GM12878 (cell line): ENCODE data around the gene LRRK1. TPM values are rescaled to one million over a fixed set of nuclear protein-coding genes. Genes with fewer than 3 reads are reported as not detected.

Experiments
- ATAC-seq: fragments of 200-7000 bp; cut with Tn5 transposase; 3 replicates; pipeline ENCODE4 v1.9.1; 2020; ENCODE audit warnings: mild to moderate bottlenecking, moderate library complexity
- BruUV-seq: library from RNA; stranded (reverse); fragments of 400-500 nt; replicated peaks from 2 replicates; lab custom pipeline; 2021; lab: Mats Ljungman, UMichigan
- CTCF ChIA-PET: fragments of 300-600 bp; sonication (Branson Sonifier 250); formaldehyde crosslinking; extraction: SDS; loops from one replicate; lab custom pipeline; 2021; ENCODE audit warnings: inconsistent platforms; lab: Yijun Ruan, JAX
- POLR2A ChIA-PET: fragments of 350-600 bp; formaldehyde crosslinking; extraction: SDS; loops from one replicate; lab custom pipeline; 2021; ENCODE audit warnings: inconsistent platforms; lab: Charles Lee
- RAD21 ChIA-PET: fragments of 300-600 bp; sonication (Branson Sonifier 250); formaldehyde crosslinking; loops from one replicate; lab custom pipeline; 2023; ENCODE audit warnings: antibody characterized with exemption; ENCODE audit not compliant: unreplicated experiment; lab: Charles Lee
- SMC1A ChIA-PET: fragments of 300-600 bp; sonication (Branson Sonifier 250); formaldehyde crosslinking; loops from one replicate; lab custom pipeline; 2023; ENCODE audit not compliant: unreplicated experiment, uncharacterized antibody; lab: Charles Lee
- DNase-seq: peaks from one replicate; pipeline ENCODE4 v3.0.0-alpha.2; 2011; ENCODE audit warnings: low read depth, low spot score
- FAIRE-seq: peaks from 3 replicates; lab custom pipeline; 2011; peaks lifted over from hg19 to GRCh38; lab: Jason Lieb, UNC
- H2AFZ ChIP-seq: 2 replicates; pipeline ENCODE4 v1.6.0; 2011; ENCODE audit warnings: low read depth, low read length, control low read depth; ENCODE audit not compliant: control insufficient read depth
- H3K27ac ChIP-seq: 2 replicates; pipeline ENCODE4 v1.5.1; 2011; ENCODE audit warnings: control low read depth; ENCODE audit not compliant: control insufficient read depth, insufficient read depth
- H3K27me3 ChIP-seq, 2 experiments: replicated peaks in 1 of 2; 2 replicates each; pipeline versions ENCODE4 v1.6.0 to v1.6.1; 2011; ENCODE audit warnings: low read length in 1 of 2; ENCODE audit not compliant: control insufficient read depth in 2 of 2, insufficient read depth in 2 of 2
- H3K36me3 ChIP-seq, 2 experiments: 2 replicates each; pipeline ENCODE4 v1.5.1; 2011; ENCODE audit warnings: low read length in 1 of 2; ENCODE audit not compliant: control insufficient read depth in 2 of 2, insufficient read depth in 2 of 2
- H3K4me1 ChIP-seq: 2 replicates; pipeline ENCODE4 v1.6.1; 2011; ENCODE audit warnings: mild to moderate bottlenecking, low read length, moderate library complexity, mixed read lengths; ENCODE audit not compliant: control insufficient read depth, insufficient read depth
- H3K4me2 ChIP-seq: 2 replicates; pipeline ENCODE4 v1.6.0; 2011; ENCODE audit warnings: control low read depth; ENCODE audit not compliant: control insufficient read depth, insufficient read depth
- H3K4me3 ChIP-seq: fragments of 200-600 bp; sonication (generic); 2 replicates; pipeline ENCODE4 v1.5.1; 2016
- H3K79me2 ChIP-seq: 2 replicates; pipeline ENCODE4 v1.6.0; 2011; ENCODE audit warnings: low read length; ENCODE audit not compliant: control insufficient read depth, insufficient read depth
- H3K9ac ChIP-seq: 2 replicates; pipeline ENCODE4 v1.8.0; 2011; ENCODE audit warnings: low read length, control low read depth, mixed read lengths; ENCODE audit not compliant: control insufficient read depth, insufficient read depth
- H3K9me3 ChIP-seq: replicated peaks from 3 replicates; pipeline ENCODE4 v1.5.1; 2011; ENCODE audit warnings: mild to moderate bottlenecking, low read length; ENCODE audit not compliant: control insufficient read depth, insufficient read depth
- H4K20me1 ChIP-seq: 2 replicates; pipeline ENCODE4 v1.6.0; 2011; ENCODE audit not compliant: control insufficient read depth, insufficient read depth
- BACH1 ChIP-seq: fragments of 450-650 bp; IDR thresholded peaks from 2 replicates; pipeline ENCODE4 v1.6.1; 2017; ENCODE audit warnings: mild to moderate bottlenecking, borderline replicate concordance
- BCLAF1 ChIP-seq: fragments of 450-650 bp; IDR thresholded peaks from 2 replicates; pipeline ENCODE4 v1.6.1; 2017; ENCODE audit warnings: antibody characterized with exemption, mild to moderate bottlenecking, moderate library complexity
- BHLHE40 ChIP-seq, 2 experiments: fragments of 450-650 bp in 1 of 2; IDR thresholded peaks; 2 replicates each; pipeline ENCODE4 v1.6.1; 2011 to 2017; ENCODE audit warnings: low read depth in 2 of 2, borderline replicate concordance in 1 of 2, improper control_type of control experiment in 1 of 2, low read length in 1 of 2, mild to moderate bottlenecking in 1 of 2
- CBFB ChIP-seq: IDR thresholded peaks from 2 replicates; pipeline ENCODE4 v1.6.1; 2016; ENCODE audit warnings: antibody characterized with exemption, low read depth
- CEBPZ ChIP-seq: fragments of 150-350 bp; IDR thresholded peaks from 2 replicates; pipeline ENCODE4 v1.6.1; 2016; ENCODE audit warnings: low read depth, low read length
- FOXK2 ChIP-seq: fragments of 450-650 bp; IDR thresholded peaks from 2 replicates; pipeline ENCODE4 v1.6.1; 2017; ENCODE audit warnings: mild to moderate bottlenecking, moderate library complexity
- IKZF2 ChIP-seq, 2 experiments: fragments of 450-650 bp; IDR thresholded peaks; 2 replicates each; pipeline ENCODE4 v1.6.1; 2017; ENCODE audit warnings: mild to moderate bottlenecking in 2 of 2, moderate library complexity in 2 of 2
- LARP7 ChIP-seq: fragments of 450-650 bp; IDR thresholded peaks from 2 replicates; pipeline ENCODE4 v1.6.1; 2017; ENCODE audit warnings: mild to moderate bottlenecking
- MEF2B ChIP-seq: fragments of 450-650 bp; IDR thresholded peaks from 2 replicates; pipeline ENCODE4 v1.6.1; 2018; ENCODE audit warnings: mild to moderate bottlenecking, moderate library complexity; ENCODE audit not compliant: partially characterized antibody, poor library complexity, severe bottlenecking
- NKRF ChIP-seq: fragments of 450-650 bp; conservative IDR thresholded peaks from 2 replicates; pipeline ENCODE4 v1.6.1; 2017; ENCODE audit warnings: mild to moderate bottlenecking, moderate library complexity
- PKNOX1 ChIP-seq: fragments of 450-650 bp; IDR thresholded peaks from 2 replicates; pipeline ENCODE4 v1.6.1; 2016; ENCODE audit warnings: mild to moderate bottlenecking
- SMC3 ChIP-seq: IDR thresholded peaks from 2 replicates; pipeline ENCODE4 v1.6.1; 2011; ENCODE audit warnings: low read length, improper control_type of control experiment, borderline replicate concordance
- SUZ12 ChIP-seq: fragments of 200-600 bp; sonication (generic); IDR thresholded peaks from one replicate; pipeline ENCODE4 v1.6.1; 2018; ENCODE audit warnings: antibody characterized with exemption, mild to moderate bottlenecking; ENCODE audit not compliant: unreplicated experiment
- USF1 ChIP-seq: IDR thresholded peaks from 2 replicates; pipeline ENCODE4 v1.6.1; 2011; ENCODE audit warnings: borderline replicate concordance, low read depth, mild to moderate bottlenecking, moderate library complexity, mixed read lengths, low read length; ENCODE audit not compliant: insufficient read depth; ENCODE audit errors: extremely low read length
- YY1 ChIP-seq: IDR thresholded peaks from 2 replicates; pipeline ENCODE4 v1.6.1; 2011; ENCODE audit warnings: low read depth, mild to moderate bottlenecking, low read length
- WGBS: methylation state at CpG from one replicate; pipeline ENCODE4 v1.1.6; 2016; ENCODE audit warnings: low lambda C conversion rate; ENCODE audit not compliant: insufficient replicate concordance, insufficient coverage; ENCODE audit errors: missing lambda C conversion rate; 5-methylcytosine and 5-hydroxymethylcytosine counted together
- in situ Hi-C: fragments of 300-500 bp; cut with MboI; formaldehyde crosslinking; loops from 9 replicates; pipeline ENCODE4 v1.14.3; 2018; ENCODE audit warnings: mixed read lengths
- intact Hi-C: fragments of 100-400 bp; cut with micrococcal nuclease; formaldehyde crosslinking; loops from one replicate; pipeline ENCODE4 v1.14.2; 2022; ENCODE audit not compliant: unreplicated experiment
- polyA plus RNA-seq, 11 experiments: library from polyadenylated mRNA; depleted of rRNA in 4 of 11; unstranded in 6 of 11; stranded (reverse) in 5 of 11; fragments of >200 nt; fragmentation: Nextera tagmentation in 4 of 11; fragmentation: Illumina TruSeq in 1 of 11; extraction: Ambion mirVana in 4 of 11; extraction: Trizol in 1 of 11; gene quantifications; 1 replicate in 1 of 11; 2 replicates in 10 of 11; pipeline versions ENCODE4 v1.2.1 to v1.2.3, GENCODE V29; 2011 to 2016; ENCODE audit warnings: inconsistent platforms in 2 of 11, missing spikeins in 2 of 11, low read depth in 1 of 11
- total RNA-seq, 4 experiments: library from RNA; depleted of rRNA in 3 of 4; stranded (reverse); fragments of >200 nt in 3 of 4; fragmentation: Illumina TruSeq in 1 of 4; extraction: Trizol in 1 of 4; gene quantifications; 2 replicates each; pipeline versions ENCODE4 v1.2.1 to v1.2.3, GENCODE V29; 2013 to 2021

Gene LRRK1
- total and polyA plus RNA-seq, 10 of the 15 experiments (the other 5 are each of a cell fraction or from before 2014, with no cell fraction given): 2.2 to 58.3 (median 17.9) TPM

- peaks cover 29 to 41% of the 10 kb centered on the region in 2 experiments for H3K36me3 ChIP-seq
- BruUV-seq: no TSS peak
- SMC1A ChIA-PET: no interaction called here
- RAD21 ChIA-PET: no interaction called here
- 100% methylated on average over 2 of the region's 2 CpGs for WGBS
- no peaks in the 10 kb centered on the region for H3K27me3 ChIP-seq
- CTCF ChIA-PET: no interaction called here
- FAIRE-seq: no peak
- no peaks in the 10 kb centered on the region for H3K4me1 ChIP-seq
- no peak for DNase-seq
- no peak overlapping the region for H3K4me3 ChIP-seq
- no peak overlapping the region for H2AFZ ChIP-seq
- no peak for ATAC-seq
- no peaks in the 10 kb centered on the region for H3K79me2 ChIP-seq
- no peaks in the 10 kb centered on the region for H3K9me3 ChIP-seq
- intact Hi-C loops (no loop called here), in situ Hi-C loops (no loop called here)
- no peak overlapping the region for H3K27ac ChIP-seq
- H4K20me1 ChIP-seq: no peaks in the 10 kb centered on the region
- POLR2A ChIA-PET: no interaction called here
- H3K4me2 ChIP-seq: no peak overlapping the region
- H3K9ac ChIP-seq: no peak overlapping the region
- TF ChIP-seq CEBPZ: no peak
- no peak for TF ChIP-seq MEF2B
- TF ChIP-seq BACH1: no peak
- no peak for TF ChIP-seq SUZ12
- no peak for TF ChIP-seq LARP7
- no peak for TF ChIP-seq BHLHE40 (IDR thresholded peaks at IDR 0.05; ENCODE audit: borderline replicate concordance in 1 of 2, low read depth in 2 of 2, low read length in 1 of 2)
- TF ChIP-seq BCLAF1: no peak
- no peak for TF ChIP-seq IKZF2 (IDR thresholded peaks at IDR 0.05)
- TF ChIP-seq YY1: no peak
- no peak for TF ChIP-seq SMC3
- TF ChIP-seq CBFB: no peak
- TF ChIP-seq NKRF: no peak
- no peak for TF ChIP-seq FOXK2
- no peak for TF ChIP-seq PKNOX1
- TF ChIP-seq USF1: no peak
These were observed 136.3 kb downstream of the LRRK1 start for GRCh38 chr15:101055411-101055810.
